OCI-LY7 (cell line): ENCODE results near the gene TFPT. TPM values are rescaled to one million over a fixed set of nuclear protein-coding genes. Genes with fewer than 3 reads are reported as not detected.

Source experiments
- BruUV-seq: library from RNA; stranded (reverse); fragments of 400-500 nt; replicated peaks from 2 replicates; lab custom pipeline; 2021; lab: Mats Ljungman, UMichigan
- CTCF ChIA-PET: fragments of 300-600 bp; sonication (Branson Sonifier 250); formaldehyde crosslinking; loops from one replicate; lab custom pipeline; 2022; ENCODE audit warnings: antibody characterized with exemption; ENCODE audit not compliant: unreplicated experiment; lab: Charles Lee
- POLR2A ChIA-PET: fragments of 300-600 bp; sonication (Branson Sonifier 250); formaldehyde crosslinking; loops from one replicate; lab custom pipeline; 2022; ENCODE audit warnings: antibody characterized with exemption; lab: Charles Lee
- DNase-seq: peaks from one replicate; pipeline ENCODE4 v3.0.0-alpha.2; 2015; ENCODE audit warnings: low spot score
- H2AFZ ChIP-seq: fragments of 200-600 bp; sonication (generic), shearing (Covaris generic); 2 replicates; pipeline ENCODE4 v1.6.1; 2014; ENCODE audit warnings: mild to moderate bottlenecking, antibody characterized with exemption, low read length, moderate library complexity
- H3K27ac ChIP-seq: fragments of 200-600 bp; sonication (generic); 2 replicates; pipeline ENCODE4 v1.5.1; 2014; ENCODE audit warnings: mixed run types, low read depth, mild to moderate bottlenecking, moderate library complexity, low read length, inconsistent platforms; ENCODE audit not compliant: poor library complexity, severe bottlenecking
- H3K36me3 ChIP-seq: fragments of 200-600 bp; sonication (generic); 2 replicates; pipeline ENCODE4 v1.6.1; 2014; ENCODE audit warnings: mild to moderate bottlenecking, antibody characterized with exemption, low read length, moderate library complexity, mixed read lengths; ENCODE audit not compliant: insufficient read depth
- H3K4me1 ChIP-seq: fragments of 200-600 bp; sonication (generic); 2 replicates; pipeline ENCODE4 v1.5.1; 2014; ENCODE audit warnings: mild to moderate bottlenecking, low read length; ENCODE audit not compliant: insufficient read depth, poor library complexity, severe bottlenecking
- H3K4me2 ChIP-seq: fragments of 200-600 bp; sonication (generic); 2 replicates; pipeline ENCODE4 v1.6.1; 2014; ENCODE audit warnings: mild to moderate bottlenecking, low read length
- H3K4me3 ChIP-seq: fragments of 200-600 bp; sonication (generic); 2 replicates; pipeline ENCODE4 v1.5.1; 2014; ENCODE audit warnings: mild to moderate bottlenecking, low read depth, low read length; ENCODE audit not compliant: poor library complexity, severe bottlenecking
- H3K79me2 ChIP-seq: fragments of 200-600 bp; sonication (generic); 2 replicates; pipeline ENCODE4 v1.6.1; 2016; ENCODE audit warnings: low read depth, mild to moderate bottlenecking, low read length, moderate library complexity, mixed read lengths; ENCODE audit not compliant: insufficient read depth
- H3K9me2 ChIP-seq: fragments of 200-600 bp; sonication (generic); 2 replicates; pipeline ENCODE4 v1.6.1; 2016; ENCODE audit warnings: mild to moderate bottlenecking, low read length, mixed read lengths; ENCODE audit not compliant: insufficient read depth
- H3K9me3 ChIP-seq: fragments of 200-600 bp; sonication (generic); 2 replicates; pipeline ENCODE4 v1.6.1; 2014; ENCODE audit warnings: mild to moderate bottlenecking, mixed run types, low read length, mixed read lengths
- H4K20me1 ChIP-seq: fragments of 200-600 bp; sonication (generic); 2 replicates; pipeline ENCODE4 v1.6.1; 2014; ENCODE audit warnings: mild to moderate bottlenecking, antibody characterized with exemption, low read length, moderate library complexity, mixed read lengths; ENCODE audit not compliant: insufficient read depth
- CTCF ChIP-seq: fragments of 200-600 bp; sonication (generic); conservative IDR thresholded peaks from 2 replicates; pipeline ENCODE4 v1.5.1; 2014; ENCODE audit warnings: mild to moderate bottlenecking, antibody characterized with exemption, low read length, moderate library complexity, mixed read lengths
- EZH2phosphoT487 ChIP-seq: fragments of 200-600 bp; sonication (generic); IDR thresholded peaks from 2 replicates; pipeline ENCODE4 v1.6.1; 2018; ENCODE audit warnings: low read depth, borderline replicate concordance, mild to moderate bottlenecking, mixed run types, antibody characterized with exemption, low read length, moderate library complexity, mixed read lengths
- intact Hi-C: fragments of 100-400 bp; cut with micrococcal nuclease; formaldehyde crosslinking; loops from one replicate; pipeline ENCODE4 v1.10.0; 2022; ENCODE audit not compliant: unreplicated experiment
- total RNA-seq, 2 experiments: library from RNA; depleted of rRNA in 1 of 2; stranded (reverse); fragments of >200 nt in 1 of 2; shearing (Covaris generic) in 1 of 2; gene quantifications; 2 replicates each; pipeline ENCODE4 v1.2.3, GENCODE V29; 2014 to 2022

The TFPT gene
- total RNA-seq, 2 experiments from 2014 or later, result 17.2 to 20.2 TPM

GRCh38 chr19:54095136-54095858, 20.2 kb downstream of the TFPT start:
- Histone ChIP-seq H3K4me2 (peak overlapping the region; percentile 67), H3K27ac (no peak overlapping the region), H3K9me3 (no peaks in the 10 kb centered on the region), H3K9me2 (no peaks in the 10 kb centered on the region), H4K20me1 (no peaks in the 10 kb centered on the region), H3K79me2 (no peaks in the 10 kb centered on the region), H3K4me1 (peaks cover 20% of the 10 kb centered on the region), H3K4me3 (peak overlapping the region; percentile 45), H2AFZ (peak overlapping the region; percentile 97), H3K36me3 (no peaks in the 10 kb centered on the region)
- no peak for TF ChIP-seq EZH2phosphoT487
- no peak for TF ChIP-seq CTCF
- CTCF ChIA-PET, result no interaction called here
- intact Hi-C loops, result no loop called here
- POLR2A ChIA-PET, result no interaction called here
- DNase-seq, result no peak
- BruUV-seq, result no TSS peak

GRCh38 chr19:54094426-54095000, 20.9 kb downstream of the TFPT start:
- Histone ChIP-seq H3K27ac (no peak overlapping the region), H3K4me3 (no peak overlapping the region), H3K4me1 (peaks cover 20% of the 10 kb centered on the region), H4K20me1 (no peaks in the 10 kb centered on the region), H2AFZ (no peak overlapping the region), H3K79me2 (no peaks in the 10 kb centered on the region), H3K36me3 (no peaks in the 10 kb centered on the region), H3K4me2 (no peak overlapping the region), H3K9me2 (no peaks in the 10 kb centered on the region), H3K9me3 (no peaks in the 10 kb centered on the region)
- CTCF ChIA-PET, result no interaction called here
- TF ChIP-seq CTCF, result no peak
- intact Hi-C loops, result no loop called here
- no TSS peak for BruUV-seq
- POLR2A ChIA-PET, result no interaction called here
- DNase-seq, result no peak

- no peak overlapping the region for H3K27ac ChIP-seq
- H3K36me3 ChIP-seq, result no peaks in the 10 kb centered on the region
- no TSS peak for BruUV-seq
- no peak overlapping the region for H2AFZ ChIP-seq
- CTCF ChIA-PET, result no interaction called here
- intact Hi-C loops, result no loop called here
- no peak overlapping the region for H3K4me3 ChIP-seq
- H3K79me2 ChIP-seq, result no peaks in the 10 kb centered on the region
- no peak for DNase-seq
- H3K4me1 ChIP-seq, result no peaks in the 10 kb centered on the region
- H3K4me2 ChIP-seq, result no peak overlapping the region
- TF ChIP-seq EZH2phosphoT487 (no peak), CTCF (no peak)
- POLR2A ChIA-PET, result no interaction called here
- H4K20me1 ChIP-seq, result no peaks in the 10 kb centered on the region
- H3K9me2 ChIP-seq, result no peaks in the 10 kb centered on the region
- H3K9me3 ChIP-seq, result no peaks in the 10 kb centered on the region
Observed at GRCh38 chr19:54084410-54084809, 31.0 kb downstream of the TFPT start.
